ENCODE results near the gene PKDCC.

PKDCC gene

GRCh38 chr2:42072349-42073118 is 24.7 kb downstream of the PKDCC start:
- no peak for TF ChIP-seq CTBP1 (IDR thresholded peaks at IDR 0.05; ENCODE audit: borderline replicate concordance)
- no peak for TF ChIP-seq L3MBTL2 (conservative IDR thresholded peaks at IDR 0.05)
- no peak for TF ChIP-seq ZNF384 (IDR thresholded peaks at IDR 0.05)
- TF ChIP-seq BHLHE40 (IDR thresholded peaks at IDR 0.05; ENCODE audit: borderline replicate concordance): no peak
- TF ChIP-seq FOXA1 (IDR thresholded peaks at IDR 0.05): no peak
- no peak for TF ChIP-seq SUZ12 (IDR thresholded peaks at IDR 0.05)
- TF ChIP-seq FOXM1 (IDR thresholded peaks at IDR 0.05; ENCODE audit: borderline replicate concordance): no peak
- TF ChIP-seq ARNT (IDR thresholded peaks at IDR 0.05): no peak
- TF ChIP-seq, protein P1, sequence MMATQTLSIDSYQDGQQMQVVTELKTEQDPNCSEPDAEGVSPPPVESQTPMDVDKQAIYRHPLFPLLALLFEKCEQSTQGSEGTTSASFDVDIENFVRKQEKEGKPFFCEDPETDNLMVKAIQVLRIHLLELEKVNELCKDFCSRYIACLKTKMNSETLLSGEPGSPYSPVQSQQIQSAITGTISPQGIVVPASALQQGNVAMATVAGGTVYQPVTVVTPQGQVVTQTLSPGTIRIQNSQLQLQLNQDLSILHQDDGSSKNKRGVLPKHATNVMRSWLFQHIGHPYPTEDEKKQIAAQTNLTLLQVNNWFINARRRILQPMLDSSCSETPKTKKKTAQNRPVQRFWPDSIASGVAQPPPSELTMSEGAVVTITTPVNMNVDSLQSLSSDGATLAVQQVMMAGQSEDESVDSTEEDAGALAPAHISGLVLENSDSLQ (IDR thresholded peaks at IDR 0.05): no peak
- TF ChIP-seq SP1 (IDR thresholded peaks at IDR 0.05): no peak
- no peak for TF ChIP-seq ELF4 (IDR thresholded peaks at IDR 0.05)
- TF ChIP-seq TARDBP (IDR thresholded peaks at IDR 0.05): no peak
- no peak for TF ChIP-seq HDGF (IDR thresholded peaks at IDR 0.05; ENCODE audit: borderline replicate concordance)
- no peak for TF ChIP-seq NFRKB (IDR thresholded peaks at IDR 0.05)
- TF ChIP-seq LEF1 (IDR thresholded peaks at IDR 0.05; ENCODE audit: borderline replicate concordance): no peak
- no peak for DNase-seq (ENCODE audit: extremely low spot score)
- ChIA-PET POLR2A (interaction anchor here (1.8 kb wide), 1 partner anchor 26 kb away, joined by 4 read pairs; no protein-coding TSS in a partner anchor), CTCF (interaction anchor here (0.6 to 2.4 kb wide), 5 partner anchors 15 to 218 kb away, joined by 3 to 10 read pairs (median 3); no protein-coding TSS in a partner anchor)

- ChIA-PET POLR2A (no interaction called here), CTCF (interaction anchor here (2.4 kb wide), 1 partner anchor 204 kb away, joined by 10 read pairs; no protein-coding TSS in a partner anchor)
- no peak for DNase-seq (ENCODE audit: extremely low spot score)
- TF ChIP-seq CTBP1 (IDR thresholded peaks at IDR 0.05; ENCODE audit: borderline replicate concordance) (no peak), ARNT (IDR thresholded peaks at IDR 0.05) (no peak), FOXM1 (IDR thresholded peaks at IDR 0.05; ENCODE audit: borderline replicate concordance) (no peak), L3MBTL2 (conservative IDR thresholded peaks at IDR 0.05) (no peak), FOXA1 (IDR thresholded peaks at IDR 0.05) (no peak), LEF1 (IDR thresholded peaks at IDR 0.05; ENCODE audit: borderline replicate concordance) (no peak), NFRKB (IDR thresholded peaks at IDR 0.05) (no peak), TARDBP (IDR thresholded peaks at IDR 0.05) (no peak), HDGF (IDR thresholded peaks at IDR 0.05; ENCODE audit: borderline replicate concordance) (no peak), SP1 (IDR thresholded peaks at IDR 0.05) (no peak), FOXK2 (IDR thresholded peaks at IDR 0.05) (no peak), ELF4 (IDR thresholded peaks at IDR 0.05) (no peak), SUZ12 (IDR thresholded peaks at IDR 0.05) (no peak), BHLHE40 (IDR thresholded peaks at IDR 0.05; ENCODE audit: borderline replicate concordance) (no peak)
Measured at GRCh38 chr2:42073739-42074503, 26.1 kb downstream of the PKDCC start.

GRCh38 chr2:42074661-42075060 is 26.8 kb downstream of the PKDCC start:
- DNase-seq (ENCODE audit: extremely low spot score): no peak
- CTCF ChIA-PET: no interaction called here
- POLR2A ChIA-PET: no interaction called here
- TF ChIP-seq HDGF (IDR thresholded peaks at IDR 0.05; ENCODE audit: borderline replicate concordance) (no peak), BHLHE40 (IDR thresholded peaks at IDR 0.05; ENCODE audit: borderline replicate concordance) (no peak), FOXK2 (IDR thresholded peaks at IDR 0.05) (no peak), FOXM1 (IDR thresholded peaks at IDR 0.05; ENCODE audit: borderline replicate concordance) (no peak), LEF1 (IDR thresholded peaks at IDR 0.05; ENCODE audit: borderline replicate concordance) (no peak), CTBP1 (IDR thresholded peaks at IDR 0.05; ENCODE audit: borderline replicate concordance) (no peak), TARDBP (IDR thresholded peaks at IDR 0.05) (no peak), SUZ12 (IDR thresholded peaks at IDR 0.05) (no peak), SP1 (IDR thresholded peaks at IDR 0.05) (no peak), NFRKB (IDR thresholded peaks at IDR 0.05) (no peak), L3MBTL2 (conservative IDR thresholded peaks at IDR 0.05) (no peak), FOXA1 (IDR thresholded peaks at IDR 0.05) (no peak), ZNF384 (IDR thresholded peaks at IDR 0.05) (no peak), ARNT (IDR thresholded peaks at IDR 0.05) (no peak), ELF4 (IDR thresholded peaks at IDR 0.05) (no peak)
- TF ChIP-seq, protein P1 (IDR thresholded peaks at IDR 0.05): no peak

- TF ChIP-seq CTBP1 (IDR thresholded peaks at IDR 0.05; ENCODE audit: borderline replicate concordance) (no peak), NFRKB (IDR thresholded peaks at IDR 0.05) (no peak), FOXM1 (IDR thresholded peaks at IDR 0.05; ENCODE audit: borderline replicate concordance) (no peak), L3MBTL2 (conservative IDR thresholded peaks at IDR 0.05) (no peak), ELF4 (IDR thresholded peaks at IDR 0.05) (no peak), BHLHE40 (IDR thresholded peaks at IDR 0.05; ENCODE audit: borderline replicate concordance) (no peak), ARNT (IDR thresholded peaks at IDR 0.05) (no peak), ZNF384 (IDR thresholded peaks at IDR 0.05) (no peak), FOXA1 (IDR thresholded peaks at IDR 0.05) (no peak), TARDBP (IDR thresholded peaks at IDR 0.05) (no peak)
- no peak for DNase-seq (ENCODE audit: extremely low spot score)
- CTCF ChIA-PET: interaction anchor here (1.4 kb wide), 1 partner anchor 207 kb away, joined by 8 read pairs; no protein-coding TSS in a partner anchor
- POLR2A ChIA-PET: no interaction called here
Measured at GRCh38 chr2:42076357-42077225, 28.8 kb downstream of the PKDCC start.

- TF ChIP-seq L3MBTL2 (conservative IDR thresholded peaks at IDR 0.05) (no peak), LEF1 (IDR thresholded peaks at IDR 0.05; ENCODE audit: borderline replicate concordance) (no peak), TARDBP (IDR thresholded peaks at IDR 0.05) (no peak), HDGF (IDR thresholded peaks at IDR 0.05; ENCODE audit: borderline replicate concordance) (no peak), SUZ12 (IDR thresholded peaks at IDR 0.05) (no peak), BHLHE40 (IDR thresholded peaks at IDR 0.05; ENCODE audit: borderline replicate concordance) (no peak), ZNF384 (IDR thresholded peaks at IDR 0.05) (no peak), FOXM1 (IDR thresholded peaks at IDR 0.05; ENCODE audit: borderline replicate concordance) (no peak), NFRKB (IDR thresholded peaks at IDR 0.05) (no peak), FOXA1 (IDR thresholded peaks at IDR 0.05) (no peak), ELF4 (IDR thresholded peaks at IDR 0.05) (no peak)
- TF ChIP-seq, protein P1 (IDR thresholded peaks at IDR 0.05): no peak
- ChIA-PET CTCF (interaction anchor here (0.7 to 1.4 kb wide), 4 partner anchors 9 to 224 kb away, joined by 3 to 8 read pairs (median 4); no protein-coding TSS in a partner anchor), POLR2A (interaction anchor here (1.4 kb wide), 1 partner anchor 29 kb away, joined by 3 read pairs; the partner anchor contains the start of gene PKDCC)
- DNase-seq (ENCODE audit: extremely low spot score): no peak
Measured at GRCh38 chr2:42077343-42077742, 29.5 kb downstream of the PKDCC start.

Measured in HEK293T (cell line).